ENCODE data around the gene ARF5.

DNA sequence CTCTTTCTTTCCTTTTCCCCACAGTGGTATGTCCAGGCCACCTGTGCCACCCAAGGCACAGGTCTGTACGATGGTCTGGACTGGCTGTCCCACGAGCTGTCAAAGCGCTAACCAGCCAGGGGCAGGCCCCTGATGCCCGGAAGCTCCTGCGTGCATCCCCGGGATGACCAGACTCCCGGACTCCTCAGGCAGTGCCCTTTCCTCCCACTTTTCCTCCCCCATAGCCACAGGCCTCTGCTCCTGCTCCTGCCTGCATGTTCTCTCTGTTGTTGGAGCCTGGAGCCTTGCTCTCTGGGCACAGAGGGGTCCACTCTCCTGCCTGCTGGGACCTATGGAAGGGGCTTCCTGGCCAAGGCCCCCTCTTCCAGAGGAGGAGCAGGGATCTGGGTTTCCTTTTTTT, 3.0 kb downstream of the ARF5 start:
- TF ChIP-seq, protein P1, sequence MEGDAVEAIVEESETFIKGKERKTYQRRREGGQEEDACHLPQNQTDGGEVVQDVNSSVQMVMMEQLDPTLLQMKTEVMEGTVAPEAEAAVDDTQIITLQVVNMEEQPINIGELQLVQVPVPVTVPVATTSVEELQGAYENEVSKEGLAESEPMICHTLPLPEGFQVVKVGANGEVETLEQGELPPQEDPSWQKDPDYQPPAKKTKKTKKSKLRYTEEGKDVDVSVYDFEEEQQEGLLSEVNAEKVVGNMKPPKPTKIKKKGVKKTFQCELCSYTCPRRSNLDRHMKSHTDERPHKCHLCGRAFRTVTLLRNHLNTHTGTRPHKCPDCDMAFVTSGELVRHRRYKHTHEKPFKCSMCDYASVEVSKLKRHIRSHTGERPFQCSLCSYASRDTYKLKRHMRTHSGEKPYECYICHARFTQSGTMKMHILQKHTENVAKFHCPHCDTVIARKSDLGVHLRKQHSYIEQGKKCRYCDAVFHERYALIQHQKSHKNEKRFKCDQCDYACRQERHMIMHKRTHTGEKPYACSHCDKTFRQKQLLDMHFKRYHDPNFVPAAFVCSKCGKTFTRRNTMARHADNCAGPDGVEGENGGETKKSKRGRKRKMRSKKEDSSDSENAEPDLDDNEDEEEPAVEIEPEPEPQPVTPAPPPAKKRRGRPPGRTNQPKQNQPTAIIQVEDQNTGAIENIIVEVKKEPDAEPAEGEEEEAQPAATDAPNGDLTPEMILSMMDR (conservative IDR thresholded peaks at IDR 0.05; ENCODE audit: low read depth, low read length), result no peak
- TF ChIP-seq EZH2 (IDR thresholded peaks at IDR 0.05; ENCODE audit: borderline replicate concordance, low read depth, low read length, poor library complexity, severe bottlenecking), result no peak

Data from A673 (cell line).